GM23338 (cell line): Measurements from ENCODE around the gene AQP12B. TPM values are rescaled to one million over a fixed set of nuclear protein-coding genes. Genes with fewer than 3 reads are reported as not detected.
A peak's percentile ranks its signal among the peaks of the same experiment; 100 is the strongest.
"Not testable (repeated sequence)": the region's sequence is repeated elsewhere in the genome, so short reads cannot be mapped to it uniquely, and the experiment has no call there.

ENCODE experiments used
- ATAC-seq: fragments of 200-7000 bp; cut with Tn5 transposase; 3 replicates; pipeline ENCODE4 v1.9.1; 2020
- DNase-seq: peaks from one replicate; pipeline ENCODE4 v3.0.0-alpha.2; 2015; ENCODE audit warnings: low spot score
- H2AFZ ChIP-seq: fragments of 200-600 bp; sonication (generic); 2 replicates; pipeline ENCODE4 v1.8.0; 2016; ENCODE audit warnings: antibody characterized with exemption, mild to moderate bottlenecking, moderate library complexity
- H3F3A ChIP-seq: fragments of 200-600 bp; sonication (generic); replicated peaks from 2 replicates; pipeline ENCODE4 v1.8.0; 2017; ENCODE audit warnings: antibody characterized with exemption, mixed run types, low read depth
- H3K27ac ChIP-seq: fragments of 200-600 bp; sonication (generic); 2 replicates; pipeline ENCODE4 v1.6.1; 2016; ENCODE audit warnings: low read depth
- H3K27me3 ChIP-seq: fragments of 200-600 bp; sonication (generic); 2 replicates; pipeline ENCODE4 v1.8.0; 2016; ENCODE audit warnings: mild to moderate bottlenecking, mixed run types, moderate library complexity; ENCODE audit not compliant: insufficient read depth
- H3K36me3 ChIP-seq: fragments of 200-600 bp; sonication (generic); 2 replicates; pipeline ENCODE4 v1.8.0; 2016; ENCODE audit warnings: mild to moderate bottlenecking; ENCODE audit not compliant: insufficient read depth
- H3K4me1 ChIP-seq: fragments of 200-600 bp; sonication (generic); 2 replicates; pipeline ENCODE4 v1.8.0; 2016; ENCODE audit warnings: mild to moderate bottlenecking, moderate library complexity; ENCODE audit not compliant: insufficient read depth
- H3K4me2 ChIP-seq: fragments of 200-600 bp; sonication (generic); 2 replicates; pipeline ENCODE4 v1.7.1; 2017; ENCODE audit warnings: mixed run types
- H3K4me3 ChIP-seq: fragments of 200-600 bp; sonication (generic); 2 replicates; pipeline ENCODE4 v1.6.1; 2016; ENCODE audit warnings: mixed run types
- H3K79me2 ChIP-seq: fragments of 200-600 bp; sonication (generic); replicated peaks from 2 replicates; pipeline ENCODE4 v1.8.0; 2017; ENCODE audit warnings: mild to moderate bottlenecking; ENCODE audit not compliant: insufficient read depth
- H3K9me2 ChIP-seq: fragments of 200-600 bp; sonication (generic); 2 replicates; pipeline ENCODE4 v1.8.0; 2017; ENCODE audit not compliant: insufficient read depth
- H4K20me1 ChIP-seq: fragments of 200-600 bp; sonication (generic); replicated peaks from 2 replicates; pipeline ENCODE4 v1.8.0; 2017; ENCODE audit warnings: mild to moderate bottlenecking; ENCODE audit not compliant: insufficient read depth
- H3K27ac Mint-ChIP-seq: 2 replicates; pipeline ENCODE4 v1.8.0; 2020; ENCODE audit warnings: inconsistent platforms, mild to moderate bottlenecking, moderate library complexity, mixed read lengths
- H3K27me3 Mint-ChIP-seq: 3 replicates; pipeline ENCODE4 v1.8.0; 2022; ENCODE audit warnings: low read depth, mild to moderate bottlenecking, moderate library complexity, mixed read lengths, inconsistent platforms; ENCODE audit not compliant: insufficient read depth, poor library complexity
- H3K36me3 Mint-ChIP-seq: 3 replicates; pipeline ENCODE4 v1.8.0; 2021; ENCODE audit warnings: low read depth, mild to moderate bottlenecking, inconsistent platforms, moderate library complexity, mixed read lengths
- H3K4me1 Mint-ChIP-seq: 3 replicates; pipeline ENCODE4 v1.8.0; 2020; ENCODE audit warnings: mild to moderate bottlenecking, inconsistent platforms, mixed read lengths
- H3K4me3 Mint-ChIP-seq: 3 replicates; pipeline ENCODE4 v1.8.0; 2021; ENCODE audit warnings: moderate library complexity, mild to moderate bottlenecking, inconsistent platforms, mixed read lengths
- H3K9me3 Mint-ChIP-seq: 3 replicates; pipeline ENCODE4 v1.8.0; 2020; ENCODE audit warnings: moderate library complexity, mild to moderate bottlenecking, inconsistent platforms, mixed read lengths
- CREB1 ChIP-seq: fragments of 250-450 bp; sonication (Bioruptor Pico); IDR thresholded peaks from 2 replicates; pipeline ENCODE4 v1.5.0; 2020; ENCODE audit warnings: low read depth, mild to moderate bottlenecking, moderate library complexity
- JUNB ChIP-seq: IDR thresholded peaks from one replicate; pipeline ENCODE4 v1.6.1; 2016; ENCODE audit warnings: antibody characterized with exemption; ENCODE audit not compliant: unreplicated experiment
- polyA plus RNA-seq: library from polyadenylated mRNA; unstranded; fragments of >200 nt; fragmentation: Nextera tagmentation; extraction: Ambion mirVana; gene quantifications from 2 replicates; pipeline ENCODE4 v1.2.1, GENCODE V29; 2016
- total RNA-seq: library from RNA; depleted of rRNA; stranded (reverse); fragments of >200 nt; shearing (Covaris generic); gene quantifications from 2 replicates; pipeline ENCODE4 v1.2.3, GENCODE V29; 2014

AQP12B gene
- total and polyA plus RNA-seq, 2 experiments from 2014 or later, result not detected

GRCh38 chr2:240685771-240686371 is 3.2 kb upstream of the AQP12B start:
- H3K4me3 Mint-ChIP-seq, result no peak overlapping the region
- peaks cover 4% of the 10 kb centered on the region for H3K27me3 Mint-ChIP-seq
- H3K36me3 Mint-ChIP-seq, result no peaks in the 10 kb centered on the region
- ATAC-seq (peak; percentile 59), DNase-seq (peak; percentile 54)
- Histone ChIP-seq H2AFZ (no peak overlapping the region), H3K36me3 (no peaks in the 10 kb centered on the region), H3K27me3 (no peaks in the 10 kb centered on the region), H3K4me3 (no peak overlapping the region), H3K27ac (no peak overlapping the region), H3K4me1 (no peaks in the 10 kb centered on the region), H3K79me2 (no peaks in the 10 kb centered on the region), H3F3A (no peaks in the 10 kb centered on the region), H4K20me1 (no peaks in the 10 kb centered on the region), H3K9me2 (no peaks in the 10 kb centered on the region), H3K4me2 (no peak overlapping the region)
- H3K27ac Mint-ChIP-seq, result no peak overlapping the region
- no peaks in the 10 kb centered on the region for H3K9me3 Mint-ChIP-seq
- H3K4me1 Mint-ChIP-seq, result peaks cover 2% of the 10 kb centered on the region; the same call in 1 of the 3 replicates
- TF ChIP-seq CREB1 (no peak), JUNB (no peak)

GRCh38 chr2:240683980-240684728 is 1.5 kb upstream of the AQP12B start:
- H3K4me3 Mint-ChIP-seq, H3K4me1 Mint-ChIP-seq, H3K79me2 ChIP-seq, DNase-seq, H3K36me3 Mint-ChIP-seq, H3K9me3 Mint-ChIP-seq, H3K4me1 ChIP-seq, H3K9me2 ChIP-seq, H3F3A ChIP-seq, H3K36me3 ChIP-seq, H4K20me1 ChIP-seq, H3K27ac ChIP-seq, H2AFZ ChIP-seq, H3K4me2 ChIP-seq, H3K27me3 ChIP-seq, ATAC-seq, H3K27me3 Mint-ChIP-seq, H3K4me3 ChIP-seq: not testable (repeated sequence)
- H3K27ac Mint-ChIP-seq, result peak overlapping the region; percentile 75; the same call in 1 of the 2 replicates

GRCh38 chr2:240683329-240683979 is 769 bp upstream of the AQP12B start:
- H3K36me3 ChIP-seq, H3K4me2 ChIP-seq, H3K4me3 ChIP-seq, H2AFZ ChIP-seq, H4K20me1 ChIP-seq, H3K9me3 Mint-ChIP-seq, H3K4me1 Mint-ChIP-seq, H3K4me3 Mint-ChIP-seq, H3F3A ChIP-seq, H3K9me2 ChIP-seq, H3K36me3 Mint-ChIP-seq, H3K4me1 ChIP-seq, H3K79me2 ChIP-seq, ATAC-seq, H3K27ac Mint-ChIP-seq, H3K27ac ChIP-seq, DNase-seq, H3K27me3 Mint-ChIP-seq, H3K27me3 ChIP-seq: not testable (repeated sequence)

GRCh38 chr2:240680185-240680584 is 2.5 kb downstream of the AQP12B start:
- not testable (repeated sequence) for H3K9me3 Mint-ChIP-seq, H3K4me1 Mint-ChIP-seq, DNase-seq, H3K79me2 ChIP-seq, H3K36me3 ChIP-seq, H4K20me1 ChIP-seq, H3K27ac Mint-ChIP-seq, H3F3A ChIP-seq, H2AFZ ChIP-seq, ATAC-seq, H3K36me3 Mint-ChIP-seq, H3K4me2 ChIP-seq, H3K4me3 ChIP-seq, H3K27me3 Mint-ChIP-seq, H3K4me1 ChIP-seq, H3K4me3 Mint-ChIP-seq, H3K27me3 ChIP-seq, H3K9me2 ChIP-seq, H3K27ac ChIP-seq

- not testable (repeated sequence) for H3K27ac ChIP-seq, H3K4me2 ChIP-seq, H3K4me1 Mint-ChIP-seq, H3K27me3 Mint-ChIP-seq, DNase-seq, H3K79me2 ChIP-seq, H3K9me2 ChIP-seq, H2AFZ ChIP-seq, H3K4me3 ChIP-seq, H3K36me3 Mint-ChIP-seq, H3K4me3 Mint-ChIP-seq, H3K9me3 Mint-ChIP-seq, H3K27me3 ChIP-seq, H3F3A ChIP-seq, H4K20me1 ChIP-seq, H3K27ac Mint-ChIP-seq, H3K4me1 ChIP-seq, H3K36me3 ChIP-seq
- ATAC-seq, result peak; percentile 66
These were observed 3.8 kb downstream of the AQP12B start for GRCh38 chr2:240678909-240679308.

GRCh38 chr2:240678043-240678442 is 4.6 kb downstream of the AQP12B start:
- not testable (repeated sequence) for DNase-seq, H3F3A ChIP-seq, H3K4me1 Mint-ChIP-seq, H3K4me2 ChIP-seq, H3K27ac ChIP-seq, H3K27me3 ChIP-seq, H3K27ac Mint-ChIP-seq, H3K9me3 Mint-ChIP-seq, H3K36me3 ChIP-seq, H2AFZ ChIP-seq, H3K4me3 Mint-ChIP-seq, H3K36me3 Mint-ChIP-seq, ATAC-seq, H3K4me3 ChIP-seq, H3K4me1 ChIP-seq, H3K9me2 ChIP-seq, H4K20me1 ChIP-seq, H3K79me2 ChIP-seq
- H3K27me3 Mint-ChIP-seq, result peaks cover 13% of the 10 kb centered on the region
